GM10266 (cell line): ENCODE measurements around the gene NME5.
"Not testable (repeated sequence)": the region's sequence is repeated elsewhere in the genome, so short reads cannot be mapped to it uniquely, and the experiment has no call there.

Experiments used
- DNase-seq: peaks from one replicate; pipeline ENCODE4 v3.0.0; 2012; ENCODE audit errors: extremely low spot score
- TF ChIP-seq, protein P1 (sequence below): IDR thresholded peaks from 2 replicates; pipeline ENCODE4 v1.5.1; 2012; ENCODE audit warnings: mild to moderate bottlenecking, low read depth; ENCODE audit not compliant: control insufficient read depth, insufficient read depth; ENCODE audit errors: missing control alignments

Gene NME5

DNA sequence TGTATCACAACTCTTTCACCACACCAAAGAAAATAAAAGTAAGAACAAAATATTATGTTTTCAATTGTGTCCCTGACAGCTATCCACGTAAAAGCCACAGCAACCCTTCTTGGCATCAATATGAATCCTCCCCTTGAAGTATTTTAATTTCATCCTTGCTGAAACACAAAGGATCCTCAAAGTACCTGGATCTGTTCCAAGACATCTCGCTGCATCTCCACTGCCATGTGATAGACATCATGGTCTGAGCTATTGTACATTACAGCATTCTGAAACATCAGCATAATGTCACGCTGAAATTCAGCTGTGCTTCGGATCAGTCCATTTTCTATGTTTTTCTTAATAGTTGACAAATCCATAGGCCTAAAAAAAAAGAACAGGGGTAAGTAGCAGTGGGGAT is 21.5 kb upstream of the NME5 start:
- TF ChIP-seq, protein P1, sequence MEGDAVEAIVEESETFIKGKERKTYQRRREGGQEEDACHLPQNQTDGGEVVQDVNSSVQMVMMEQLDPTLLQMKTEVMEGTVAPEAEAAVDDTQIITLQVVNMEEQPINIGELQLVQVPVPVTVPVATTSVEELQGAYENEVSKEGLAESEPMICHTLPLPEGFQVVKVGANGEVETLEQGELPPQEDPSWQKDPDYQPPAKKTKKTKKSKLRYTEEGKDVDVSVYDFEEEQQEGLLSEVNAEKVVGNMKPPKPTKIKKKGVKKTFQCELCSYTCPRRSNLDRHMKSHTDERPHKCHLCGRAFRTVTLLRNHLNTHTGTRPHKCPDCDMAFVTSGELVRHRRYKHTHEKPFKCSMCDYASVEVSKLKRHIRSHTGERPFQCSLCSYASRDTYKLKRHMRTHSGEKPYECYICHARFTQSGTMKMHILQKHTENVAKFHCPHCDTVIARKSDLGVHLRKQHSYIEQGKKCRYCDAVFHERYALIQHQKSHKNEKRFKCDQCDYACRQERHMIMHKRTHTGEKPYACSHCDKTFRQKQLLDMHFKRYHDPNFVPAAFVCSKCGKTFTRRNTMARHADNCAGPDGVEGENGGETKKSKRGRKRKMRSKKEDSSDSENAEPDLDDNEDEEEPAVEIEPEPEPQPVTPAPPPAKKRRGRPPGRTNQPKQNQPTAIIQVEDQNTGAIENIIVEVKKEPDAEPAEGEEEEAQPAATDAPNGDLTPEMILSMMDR, result no peak
- DNase-seq, result no peak

DNA sequence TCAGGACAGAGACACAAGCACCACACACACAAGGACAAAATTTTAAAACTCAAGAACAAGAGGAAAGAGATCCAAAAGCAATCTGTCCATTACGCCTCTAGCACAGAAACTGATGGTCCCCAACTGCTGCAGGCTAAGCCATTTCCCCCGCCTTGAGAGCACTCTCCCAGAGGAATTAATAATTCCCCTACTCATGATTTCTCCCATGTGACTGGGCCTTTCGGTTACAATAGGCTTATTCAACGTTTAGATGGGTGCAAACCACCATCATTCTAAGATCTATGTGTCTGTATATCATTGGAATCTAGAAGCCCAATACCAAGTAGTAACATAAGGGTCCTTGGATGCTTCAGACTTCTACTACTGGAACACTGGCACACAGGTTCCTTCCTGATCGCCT is 20.4 kb upstream of the NME5 start:
- DNase-seq, result no peak
- TF ChIP-seq, protein P1, result no peak

DNA sequence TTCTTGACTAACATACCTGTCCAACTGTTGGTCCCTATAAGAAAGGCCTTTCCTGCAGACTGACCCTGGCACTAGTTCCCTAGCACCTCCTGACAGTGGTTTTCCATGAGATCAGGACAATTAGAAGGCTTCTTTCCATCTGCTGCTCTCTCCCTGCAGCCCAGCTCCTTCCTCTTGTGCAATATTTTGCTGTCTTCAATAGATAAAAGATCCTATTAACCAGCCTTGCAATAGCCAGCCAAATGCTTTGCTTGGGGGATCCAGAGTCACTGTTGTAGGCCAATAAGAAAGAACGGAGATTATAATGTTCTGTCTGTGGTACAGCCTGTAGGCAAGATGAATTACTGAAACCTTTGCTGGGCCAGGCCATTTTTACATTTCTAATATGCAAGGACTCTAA is 18.4 kb upstream of the NME5 start:
- TF ChIP-seq, protein P1, result no peak
- DNase-seq, result no peak

DNA sequence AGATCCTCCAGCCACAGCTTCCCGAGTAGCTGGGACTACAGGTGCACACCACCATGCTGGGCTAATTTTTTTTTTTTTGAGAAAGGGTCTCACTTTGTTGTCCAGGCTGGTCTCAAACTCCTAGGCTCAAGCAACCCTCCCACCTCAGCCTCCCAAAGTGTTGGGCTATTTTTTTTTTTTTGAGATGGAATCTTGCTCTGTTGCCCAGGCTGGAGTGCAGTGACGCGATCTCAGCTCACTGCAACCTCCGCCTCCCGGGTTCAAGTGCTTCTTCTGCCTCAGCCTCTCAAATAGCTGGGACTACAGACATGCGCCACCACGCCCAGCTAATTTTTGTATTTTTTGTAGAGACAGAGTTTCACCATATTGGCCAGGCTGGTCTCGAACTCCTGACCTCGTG is 16.7 kb upstream of the NME5 start:
- DNase-seq, result not testable (repeated sequence)

DNA sequence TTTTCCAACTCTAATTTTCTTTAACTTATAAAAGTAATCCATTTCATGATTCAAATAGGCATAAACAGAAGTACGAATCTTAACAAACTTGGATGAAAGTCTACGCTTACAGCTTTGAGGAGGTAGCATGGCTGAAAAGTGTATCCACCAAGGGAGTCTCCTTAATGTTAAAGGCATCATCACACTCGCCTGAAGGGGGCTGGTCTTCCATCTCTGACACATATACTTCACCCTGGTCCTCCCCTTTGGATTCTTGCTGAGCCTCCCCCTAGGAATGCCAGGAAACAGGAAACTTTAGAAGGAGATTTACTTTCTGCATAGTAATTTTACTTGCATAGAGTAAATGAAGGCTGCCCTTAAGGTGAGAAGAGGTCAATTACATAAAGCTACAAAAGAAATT is 10.3 kb upstream of the NME5 start:
- no peak for DNase-seq
- TF ChIP-seq, protein P1, result no peak

DNA sequence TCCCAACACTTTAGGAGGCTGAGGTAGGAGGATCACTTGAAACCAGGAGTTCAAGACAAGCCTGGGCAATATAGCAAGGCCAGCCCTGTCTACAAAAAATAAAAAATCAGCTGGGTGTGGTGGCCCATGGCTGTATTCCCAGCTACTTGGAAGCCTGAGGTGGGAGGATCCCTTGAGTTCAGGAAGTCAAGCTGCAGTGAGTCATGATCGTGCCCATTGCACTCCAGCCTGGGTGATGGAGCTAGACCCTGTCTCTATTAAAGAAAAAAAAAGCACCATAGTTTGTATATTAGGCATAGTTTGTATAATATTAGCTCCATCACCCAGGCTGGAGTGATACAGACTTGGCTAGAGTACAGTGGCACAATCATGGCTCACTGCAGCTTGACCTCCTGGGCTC is 9.6 kb upstream of the NME5 start:
- TF ChIP-seq, protein P1, result no peak
- no peak for DNase-seq

DNA sequence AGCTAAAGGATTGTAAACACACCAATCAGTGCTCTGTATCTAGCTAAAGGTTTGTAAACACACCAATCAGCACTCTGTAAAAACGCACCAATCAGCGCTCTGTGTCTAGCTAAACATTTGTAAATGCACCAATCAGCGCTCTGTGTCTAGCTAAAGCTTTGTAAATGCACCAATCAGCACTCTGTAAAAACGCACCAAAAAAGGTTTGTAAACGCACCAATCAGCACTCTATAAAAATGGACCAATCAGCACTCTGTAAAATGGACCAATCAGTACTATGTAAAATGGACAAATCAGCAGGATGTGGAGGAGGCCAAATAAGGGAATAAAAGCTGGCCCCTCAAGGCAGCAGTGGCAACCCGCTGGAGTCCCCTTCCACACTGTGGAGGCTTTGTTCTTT is 4.3 kb upstream of the NME5 start:
- DNase-seq, result not testable (repeated sequence)

DNA sequence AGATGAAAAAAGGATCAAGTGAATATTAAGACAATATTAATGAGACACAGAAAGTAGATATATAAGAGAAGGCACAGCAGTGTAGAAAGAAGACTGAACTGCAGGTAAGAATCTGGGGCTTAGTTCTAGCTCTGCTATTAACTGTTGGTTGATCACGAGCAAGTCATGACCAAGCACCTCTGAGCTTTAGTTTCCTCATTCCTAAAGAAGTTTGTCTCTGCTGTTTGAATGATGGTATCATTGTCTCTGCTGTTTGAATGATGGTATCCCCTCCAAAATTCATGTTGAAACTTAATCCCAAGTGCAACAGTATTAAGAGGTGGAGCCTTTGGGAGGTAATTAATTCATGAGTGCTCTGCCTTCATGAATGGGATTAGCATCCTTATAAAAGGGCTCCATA is 2.5 kb upstream of the NME5 start:
- TF ChIP-seq, protein P1, result no peak
- DNase-seq, result no peak
